ENCODE measurements around the gene ARL10.

Gene ARL10

GRCh38 chr5:176429972-176430371 is 64.7 kb downstream of the ARL10 start:
- Histone ChIP-seq H3K4me3 (ENCODE audit: low read depth, low read length) (no peak overlapping the region), H3K27me3 (no peaks in the 10 kb centered on the region), H3K4me1 (no peaks in the 10 kb centered on the region), H3K9me3 (no peaks in the 10 kb centered on the region), H3K36me3 (no peaks in the 10 kb centered on the region)
- TF ChIP-seq, protein P1, sequence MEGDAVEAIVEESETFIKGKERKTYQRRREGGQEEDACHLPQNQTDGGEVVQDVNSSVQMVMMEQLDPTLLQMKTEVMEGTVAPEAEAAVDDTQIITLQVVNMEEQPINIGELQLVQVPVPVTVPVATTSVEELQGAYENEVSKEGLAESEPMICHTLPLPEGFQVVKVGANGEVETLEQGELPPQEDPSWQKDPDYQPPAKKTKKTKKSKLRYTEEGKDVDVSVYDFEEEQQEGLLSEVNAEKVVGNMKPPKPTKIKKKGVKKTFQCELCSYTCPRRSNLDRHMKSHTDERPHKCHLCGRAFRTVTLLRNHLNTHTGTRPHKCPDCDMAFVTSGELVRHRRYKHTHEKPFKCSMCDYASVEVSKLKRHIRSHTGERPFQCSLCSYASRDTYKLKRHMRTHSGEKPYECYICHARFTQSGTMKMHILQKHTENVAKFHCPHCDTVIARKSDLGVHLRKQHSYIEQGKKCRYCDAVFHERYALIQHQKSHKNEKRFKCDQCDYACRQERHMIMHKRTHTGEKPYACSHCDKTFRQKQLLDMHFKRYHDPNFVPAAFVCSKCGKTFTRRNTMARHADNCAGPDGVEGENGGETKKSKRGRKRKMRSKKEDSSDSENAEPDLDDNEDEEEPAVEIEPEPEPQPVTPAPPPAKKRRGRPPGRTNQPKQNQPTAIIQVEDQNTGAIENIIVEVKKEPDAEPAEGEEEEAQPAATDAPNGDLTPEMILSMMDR (IDR thresholded peaks at IDR 0.05; ENCODE audit: low read depth, low read length): peak; percentile 22; the same call in 1 of the 2 replicates
- no peak for DNase-seq
